Lung (tissue), 12 donors: ENCODE data around the gene YWHAB. TPM values are rescaled to one million over a fixed set of nuclear protein-coding genes. Genes with fewer than 3 reads are reported as not detected.

Experiments used
- ATAC-seq: fragments of 200-7000 bp; cut with Tn5 transposase; one replicate; pipeline ENCODE4 v1.9.1; 2020; ENCODE audit warnings: moderate number of reproducible peaks; ENCODE audit not compliant: insufficient read depth, low FRiP score
- DNase-seq, 3 donors: peaks; one replicate each; pipeline ENCODE4 v3.0.0-alpha.2; 2013 to 2017
- H3K27ac ChIP-seq, 2 donors: one replicate each; pipeline ENCODE4 v1.5.1; 2013; ENCODE audit warnings: mild to moderate bottlenecking in 2 of 2, moderate library complexity in 2 of 2, control low read depth in 1 of 2, inconsistent platforms in 1 of 2, low read depth in 1 of 2, low read length in 1 of 2
- H3K27me3 ChIP-seq, 3 donors: one replicate each; pipeline ENCODE4 v1.5.1; 2013; ENCODE audit warnings: low read length in 2 of 3; ENCODE audit not compliant: control insufficient read depth in 3 of 3, insufficient read depth in 3 of 3
- H3K36me3 ChIP-seq, 4 donors: one replicate each; pipeline ENCODE4 v1.5.1; 2013; ENCODE audit warnings: low read length in 4 of 4, mild to moderate bottlenecking in 1 of 4, moderate library complexity in 1 of 4; ENCODE audit not compliant: control insufficient read depth in 4 of 4, insufficient read depth in 4 of 4
- H3K4me1 ChIP-seq, 5 donors: one replicate each; pipeline ENCODE4 v1.5.1; 2013; ENCODE audit warnings: low read length in 5 of 5, mild to moderate bottlenecking in 2 of 5, moderate library complexity in 1 of 5; ENCODE audit not compliant: control insufficient read depth in 5 of 5, insufficient read depth in 5 of 5
- H3K4me3 ChIP-seq: one replicate; pipeline ENCODE4 v1.5.1; 2013; ENCODE audit warnings: mild to moderate bottlenecking, control low read depth, moderate library complexity
- H3K9ac ChIP-seq, 2 donors: one replicate each; pipeline ENCODE4 v1.5.1; 2013; ENCODE audit warnings: low read length in 2 of 2, control low read depth in 1 of 2; ENCODE audit not compliant: insufficient read depth in 1 of 2
- H3K9me3 ChIP-seq, 4 donors: one replicate each; pipeline ENCODE4 v1.5.1; 2013; ENCODE audit warnings: low read length in 3 of 4, mild to moderate bottlenecking in 1 of 4, moderate library complexity in 1 of 4; ENCODE audit not compliant: control insufficient read depth in 4 of 4, insufficient read depth in 3 of 4
- WGBS, 2 donors: extraction: QIAGEN DNeasy Blood & Tissue Kit; methylation state at CpG; one replicate each; pipeline ENCODE4 v1.1.7; 2013; 5-methylcytosine and 5-hydroxymethylcytosine counted together
- polyA plus RNA-seq, 2 donors: library from polyadenylated mRNA; stranded (reverse); fragments of 200-250 nt; gene quantifications; one replicate each; pipeline ENCODE4 v1.2.1, GENCODE V29; 2013
- total RNA-seq, 2 donors: library from RNA; depleted of rRNA in 1 of 2; stranded (reverse); fragments of >200 nt in 1 of 2; gene quantifications; one replicate each; pipeline ENCODE4 v1.2.1, GENCODE V29; 2014 to 2021
- TF ChIP-seq, protein P1 (sequence below): IDR thresholded peaks from 2 replicates; pipeline ENCODE4 v1.5.1; 2012; ENCODE audit warnings: mild to moderate bottlenecking; ENCODE audit errors: control extremely low read depth, extremely low read depth
- donor health status: control.
- donor health status: control.
- donor health status: Bipolar disorder and iron deficiency.
- donor health status: healthy.
- donor health status: DM: yes; HTN: yes; CAD: no.

YWHAB gene
- total and polyA plus RNA-seq, 4 donors = 69.0 to 186 (median 125) TPM

DNA sequence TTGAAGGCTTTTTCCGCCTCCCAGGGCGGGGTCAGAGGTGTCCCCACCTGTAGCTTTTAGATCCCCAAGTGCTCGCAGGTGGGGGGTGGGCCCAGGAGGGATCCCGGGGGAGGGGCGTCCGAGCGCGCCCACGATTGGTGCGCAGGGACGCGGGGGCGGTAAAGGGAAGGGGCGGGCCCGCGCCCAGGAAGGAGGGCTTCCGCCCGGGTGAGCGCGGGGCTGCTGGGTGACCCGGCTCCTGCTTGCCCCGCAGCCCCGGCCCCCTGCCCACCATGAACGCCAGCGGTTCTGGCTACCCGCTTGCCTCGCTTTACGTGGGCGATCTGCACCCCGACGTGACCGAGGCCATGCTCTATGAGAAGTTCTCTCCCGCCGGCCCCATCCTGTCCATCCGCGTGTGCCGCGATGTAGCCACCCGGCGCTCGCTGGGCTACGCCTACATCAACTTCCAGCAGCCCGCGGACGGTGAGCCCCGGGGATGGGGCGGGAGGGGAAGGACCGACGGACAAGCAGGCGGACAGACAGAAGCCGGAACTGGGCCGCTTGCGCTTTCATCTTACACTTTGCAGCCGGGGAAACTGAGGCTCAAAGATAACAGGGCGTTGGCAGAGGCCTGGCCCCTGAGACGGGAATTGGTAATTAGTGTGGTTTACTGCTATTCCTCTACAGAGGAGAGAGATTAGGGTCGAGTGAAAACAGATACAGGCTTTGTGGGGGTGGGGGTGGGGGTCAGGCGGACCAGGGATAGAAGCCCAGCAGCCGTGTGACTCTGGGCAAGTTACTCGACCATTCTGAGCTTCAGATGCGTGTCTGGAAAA lies 24.6 kb downstream of the YWHAB start, which contains the start of gene PABPC1L:
TSS of gene PABPC1L (plus strand) at position 189 of the 818 bp plus-strand sequence. CDS start at position 273, 84 bp downstream.
- TF ChIP-seq, protein P1, sequence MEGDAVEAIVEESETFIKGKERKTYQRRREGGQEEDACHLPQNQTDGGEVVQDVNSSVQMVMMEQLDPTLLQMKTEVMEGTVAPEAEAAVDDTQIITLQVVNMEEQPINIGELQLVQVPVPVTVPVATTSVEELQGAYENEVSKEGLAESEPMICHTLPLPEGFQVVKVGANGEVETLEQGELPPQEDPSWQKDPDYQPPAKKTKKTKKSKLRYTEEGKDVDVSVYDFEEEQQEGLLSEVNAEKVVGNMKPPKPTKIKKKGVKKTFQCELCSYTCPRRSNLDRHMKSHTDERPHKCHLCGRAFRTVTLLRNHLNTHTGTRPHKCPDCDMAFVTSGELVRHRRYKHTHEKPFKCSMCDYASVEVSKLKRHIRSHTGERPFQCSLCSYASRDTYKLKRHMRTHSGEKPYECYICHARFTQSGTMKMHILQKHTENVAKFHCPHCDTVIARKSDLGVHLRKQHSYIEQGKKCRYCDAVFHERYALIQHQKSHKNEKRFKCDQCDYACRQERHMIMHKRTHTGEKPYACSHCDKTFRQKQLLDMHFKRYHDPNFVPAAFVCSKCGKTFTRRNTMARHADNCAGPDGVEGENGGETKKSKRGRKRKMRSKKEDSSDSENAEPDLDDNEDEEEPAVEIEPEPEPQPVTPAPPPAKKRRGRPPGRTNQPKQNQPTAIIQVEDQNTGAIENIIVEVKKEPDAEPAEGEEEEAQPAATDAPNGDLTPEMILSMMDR = no peak
- H3K36me3 ChIP-seq = peaks cover 8 to 25% (median 14%) of the 10 kb centered on the region in 4 donors
- no peaks in the 10 kb centered on the region for H3K9me3 ChIP-seq
- peak within 1 kb of the TSS; percentile 54 for H3K4me3 ChIP-seq
- DNase-seq (peak; percentile 60 to 75 (median 74)), ATAC-seq (peak; percentile 90)
- H3K9ac ChIP-seq = no peak within 1 kb of the TSS
- peaks cover 0 to 15% (median 4%) of the 10 kb centered on the region in 5 donors for H3K4me1 ChIP-seq
- 3 to 4% methylated on average over 56 to 61 of the region's 61 CpGs for WGBS, 2 donors
- H3K27ac ChIP-seq = peak within 1 kb of the TSS in 1 of 2 donors; percentile 10
- no peaks in the 10 kb centered on the region for H3K27me3 ChIP-seq

DNA sequence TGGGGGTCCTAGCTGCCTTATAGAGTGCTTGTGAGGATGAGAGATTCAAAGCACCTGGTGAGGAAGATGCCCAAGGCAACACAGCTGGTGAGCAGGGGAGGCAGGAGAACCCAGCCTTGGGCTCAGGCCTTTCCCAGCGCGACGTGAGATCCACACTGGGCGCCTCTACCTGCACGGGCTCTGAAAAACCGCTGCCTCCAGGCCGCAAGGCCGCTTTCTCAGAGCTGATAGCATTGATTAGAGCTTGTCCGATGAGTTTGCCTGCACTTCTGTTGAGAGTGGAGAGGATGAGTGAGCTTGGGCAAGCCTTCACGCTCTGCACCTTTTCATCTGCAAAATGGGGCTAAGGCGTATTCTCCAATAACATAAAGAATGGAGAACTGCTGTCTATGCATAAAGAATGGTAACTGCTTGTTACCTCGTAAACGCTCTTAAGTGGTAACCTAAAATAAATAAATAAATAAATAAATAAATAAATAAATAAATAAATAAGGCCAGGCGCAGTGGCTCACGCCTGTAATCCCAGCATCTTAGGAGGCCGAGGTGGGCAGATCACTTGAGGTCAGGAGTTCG lies 25.3 kb downstream of the YWHAB start:
- H3K9me3 ChIP-seq = no peaks in the 10 kb centered on the region
- peaks cover 0 to 15% (median 4%) of the 10 kb centered on the region in 5 donors for H3K4me1 ChIP-seq
- no peak for ATAC-seq
- H3K9ac ChIP-seq = no peak overlapping the region
- no peaks in the 10 kb centered on the region for H3K27me3 ChIP-seq
- TF ChIP-seq, protein P1 = no peak
- DNase-seq = no peak
- H3K4me3 ChIP-seq = peak overlapping the region; percentile 1
- peaks cover 6 to 24% (median 13%) of the 10 kb centered on the region in 4 donors for H3K36me3 ChIP-seq
- no peak overlapping the region for H3K27ac ChIP-seq
- WGBS, 2 donors = 75 to 78% methylated on average over 17 of the region's 17 CpGs

- no peaks in the 10 kb centered on the region for H3K9me3 ChIP-seq
- DNase-seq = peak; percentile 37 to 65 (median 63)
- 59 to 68% methylated on average over 21 of the region's 21 CpGs for WGBS, 2 donors
- no peak overlapping the region for H3K4me3 ChIP-seq
- no peaks in the 10 kb centered on the region for H3K27me3 ChIP-seq
- no peak overlapping the region for H3K9ac ChIP-seq
- peak; percentile 63 for ATAC-seq
- TF ChIP-seq, protein P1 = no peak
- H3K27ac ChIP-seq = no peak overlapping the region
- H3K4me1 ChIP-seq = peaks cover 0 to 15% (median 4%) of the 10 kb centered on the region in 5 donors
- H3K36me3 ChIP-seq = peaks cover 3 to 18% (median 10%) of the 10 kb centered on the region in 4 donors
Measured at GRCh38 chr20:44911264-44911921, 25.9 kb downstream of the YWHAB start.
